ENCODE data around the gene DDO.

DNA sequence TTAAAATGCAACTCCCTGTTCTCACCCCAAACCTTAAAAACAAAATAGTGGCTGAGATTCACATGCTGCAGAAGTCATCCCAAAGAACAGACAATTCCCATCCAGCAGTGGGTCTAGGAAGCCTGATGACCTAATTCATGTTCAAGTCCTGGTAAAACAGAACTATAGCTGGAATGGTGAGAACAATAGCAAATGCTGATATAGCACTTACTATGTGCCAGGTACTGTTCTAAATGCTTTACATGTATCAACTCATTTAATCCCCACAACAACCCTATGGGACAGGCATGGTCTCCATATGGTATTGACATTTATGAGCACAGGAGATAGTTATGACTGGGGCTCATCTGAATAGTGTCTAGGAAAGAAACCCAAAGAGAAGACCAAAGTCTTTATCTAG lies 5.6 kb downstream of the DDO start:
- no peak for TF ChIP-seq POLR2A (IDR thresholded peaks at IDR 0.05)
- TF ChIP-seq, protein P1, sequence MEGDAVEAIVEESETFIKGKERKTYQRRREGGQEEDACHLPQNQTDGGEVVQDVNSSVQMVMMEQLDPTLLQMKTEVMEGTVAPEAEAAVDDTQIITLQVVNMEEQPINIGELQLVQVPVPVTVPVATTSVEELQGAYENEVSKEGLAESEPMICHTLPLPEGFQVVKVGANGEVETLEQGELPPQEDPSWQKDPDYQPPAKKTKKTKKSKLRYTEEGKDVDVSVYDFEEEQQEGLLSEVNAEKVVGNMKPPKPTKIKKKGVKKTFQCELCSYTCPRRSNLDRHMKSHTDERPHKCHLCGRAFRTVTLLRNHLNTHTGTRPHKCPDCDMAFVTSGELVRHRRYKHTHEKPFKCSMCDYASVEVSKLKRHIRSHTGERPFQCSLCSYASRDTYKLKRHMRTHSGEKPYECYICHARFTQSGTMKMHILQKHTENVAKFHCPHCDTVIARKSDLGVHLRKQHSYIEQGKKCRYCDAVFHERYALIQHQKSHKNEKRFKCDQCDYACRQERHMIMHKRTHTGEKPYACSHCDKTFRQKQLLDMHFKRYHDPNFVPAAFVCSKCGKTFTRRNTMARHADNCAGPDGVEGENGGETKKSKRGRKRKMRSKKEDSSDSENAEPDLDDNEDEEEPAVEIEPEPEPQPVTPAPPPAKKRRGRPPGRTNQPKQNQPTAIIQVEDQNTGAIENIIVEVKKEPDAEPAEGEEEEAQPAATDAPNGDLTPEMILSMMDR (IDR thresholded peaks at IDR 0.05): no peak
- no peak for TF ChIP-seq EP300 (IDR thresholded peaks at IDR 0.05)
